HG02798 (cell line): ENCODE measurements around the gene FBXL3.
"Not testable (repeated sequence)": the region's sequence is repeated elsewhere in the genome, so short reads cannot be mapped to it uniquely, and the experiment has no call there.

Source experiments
- ATAC-seq: cut with Tn5 transposase; IDR thresholded peaks from one replicate; pipeline ENCODE4 v1.9.1; 2021; ENCODE audit warnings: mild to moderate bottlenecking; ENCODE audit not compliant: unreplicated experiment, poor library complexity

Gene FBXL3

DNA sequence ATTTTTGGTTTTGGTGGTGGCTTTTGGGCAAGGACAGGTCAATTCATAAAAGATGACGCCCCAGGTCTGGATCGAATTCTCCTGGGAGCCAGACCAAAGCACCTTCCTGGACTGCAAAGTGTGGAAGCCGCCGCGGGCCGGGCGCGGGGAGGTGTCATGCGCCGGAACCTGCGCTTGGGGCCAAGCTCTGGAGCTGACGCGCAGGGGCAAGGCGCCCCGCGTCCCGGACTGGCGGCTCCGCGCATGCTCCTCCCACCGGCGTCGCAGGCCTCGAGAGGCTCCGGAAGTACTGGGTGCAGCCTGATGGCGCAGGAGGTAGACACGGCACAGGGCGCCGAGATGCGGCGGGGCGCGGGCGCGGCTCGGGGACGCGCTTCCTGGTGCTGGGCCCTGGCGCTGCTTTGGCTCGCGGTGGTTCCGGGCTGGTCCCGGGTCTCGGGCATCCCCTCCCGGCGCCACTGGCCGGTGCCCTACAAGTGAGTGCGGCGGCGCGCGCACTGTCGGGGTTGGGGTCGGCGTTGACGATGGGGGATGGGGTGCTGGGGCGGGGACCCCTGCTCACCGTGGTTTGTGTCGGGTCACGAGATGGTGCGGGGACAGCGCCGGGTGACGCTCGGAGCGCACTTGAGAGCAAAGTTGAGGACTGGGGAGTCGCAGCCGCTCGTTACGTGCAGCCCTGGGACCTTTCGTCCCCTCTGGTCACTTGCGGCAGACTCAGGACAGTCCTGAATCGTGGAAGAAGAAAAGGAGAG is 35.0 kb downstream of the FBXL3 start, which contains the start of gene CLN5:
Gene CLN5, plus strand, starts transcription at position 286 of the 752 bp plus-strand sequence. Its CDS starts 18 bp downstream, at position 304.
- ATAC-seq: peak; percentile 97

DNA sequence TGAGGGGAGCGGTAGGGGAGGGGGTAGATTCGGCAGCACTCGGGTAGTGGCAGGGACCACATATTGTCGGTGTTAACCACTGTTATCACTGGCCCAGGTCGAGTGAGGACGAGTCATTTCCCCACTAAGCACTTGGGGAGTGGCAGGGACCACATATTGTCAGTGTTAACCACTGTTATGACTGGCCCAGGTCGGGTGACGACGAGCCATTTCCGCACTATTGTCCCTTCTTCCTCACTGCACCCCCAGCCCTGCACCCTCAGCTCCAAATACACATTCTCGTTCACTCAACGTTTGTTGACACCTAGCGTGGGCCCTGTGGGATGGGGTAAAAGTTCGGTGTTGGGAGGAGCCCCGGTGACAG is 35.5 kb downstream of the FBXL3 start:
- ATAC-seq: peak; percentile 52

DNA sequence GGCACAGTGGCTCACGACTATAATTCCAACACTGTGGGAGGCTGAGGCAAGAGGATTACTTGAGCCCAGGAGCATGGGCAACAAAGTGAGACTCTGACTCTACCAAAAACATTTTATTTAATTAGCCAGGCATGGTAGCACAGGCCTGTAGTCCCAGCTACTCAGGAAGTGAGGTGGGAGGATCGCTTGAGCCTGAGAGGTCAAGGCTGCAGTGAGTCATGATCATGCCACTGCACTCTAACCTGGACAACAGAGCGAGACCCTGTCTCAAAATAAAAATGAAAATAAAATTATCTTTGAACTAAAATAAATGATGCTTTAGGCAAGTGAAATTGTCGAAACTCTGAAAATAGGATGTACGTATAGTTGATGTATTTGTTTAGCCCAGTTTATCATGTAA is 43.3 kb downstream of the FBXL3 start:
- ATAC-seq: no peak

DNA sequence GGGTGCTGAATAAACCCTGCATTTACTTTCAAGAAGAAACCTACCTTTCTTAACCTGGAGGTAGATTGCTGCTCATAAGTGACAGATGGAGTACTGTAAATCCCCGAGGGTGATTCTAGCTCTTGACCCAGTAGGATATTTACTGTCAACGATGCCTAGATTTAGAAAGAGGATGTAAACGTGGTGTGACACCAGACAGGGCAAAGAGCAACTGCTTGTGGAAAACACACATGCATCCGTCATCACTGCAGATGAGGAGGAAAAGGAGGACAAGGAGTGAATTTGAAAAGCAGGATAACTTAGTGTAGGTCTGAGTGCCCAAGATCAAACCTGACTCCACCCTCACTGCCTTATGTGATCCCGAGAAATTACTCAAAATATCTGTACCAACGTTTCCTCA is 44.9 kb downstream of the FBXL3 start:
- ATAC-seq: no peak

DNA sequence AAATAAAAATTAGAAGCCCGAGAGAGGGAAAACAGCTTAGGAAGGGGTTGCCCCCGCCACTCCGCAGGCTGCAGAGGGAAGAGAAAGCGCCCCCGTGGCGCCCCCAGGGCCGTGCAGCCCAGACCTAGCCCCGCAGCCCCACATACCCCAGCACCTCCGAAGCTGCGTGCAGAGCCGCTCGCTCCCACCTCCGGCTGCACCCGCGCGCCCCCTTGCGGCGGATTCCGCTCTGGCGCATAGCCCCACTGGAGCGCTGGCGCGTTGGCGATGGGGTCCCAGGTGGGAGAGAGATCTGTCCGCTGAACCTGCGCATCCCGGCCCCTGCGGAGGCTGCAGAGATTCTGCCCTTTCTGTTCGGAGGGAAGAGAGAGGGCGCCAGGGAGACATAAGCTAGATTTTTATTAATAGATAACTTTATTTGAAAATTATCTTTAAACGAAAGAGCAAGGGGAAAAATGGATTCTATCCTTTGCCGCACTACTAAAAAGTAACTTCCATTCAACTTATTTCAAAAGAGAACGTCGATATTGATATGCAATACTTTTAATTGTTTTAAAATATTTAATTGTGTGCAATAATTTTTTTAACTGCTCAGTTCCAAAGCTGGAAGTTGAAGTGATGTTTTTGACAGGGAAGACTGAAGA is 46.8 kb downstream of the FBXL3 start:
- peak; percentile 100 for ATAC-seq

DNA sequence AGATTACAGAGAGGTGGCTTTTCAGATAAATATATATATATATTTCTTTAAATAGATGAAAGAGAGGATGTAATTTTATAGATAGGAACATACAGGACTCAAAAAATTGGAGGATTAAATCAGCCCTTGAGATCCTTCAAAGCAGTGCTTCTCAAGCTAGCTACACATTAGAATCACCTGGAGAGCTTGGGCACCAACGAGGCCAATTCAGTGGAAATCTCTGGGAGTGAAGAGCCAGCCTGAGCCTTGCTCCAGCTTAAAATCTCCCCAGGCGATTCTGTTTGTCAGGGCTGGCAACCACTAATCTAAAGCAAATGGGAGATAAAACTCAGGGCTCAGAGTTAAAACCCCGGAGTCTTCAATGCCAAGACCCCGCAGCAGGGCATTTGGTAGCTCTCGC is 50.0 kb downstream of the FBXL3 start:
- ATAC-seq: no peak

DNA sequence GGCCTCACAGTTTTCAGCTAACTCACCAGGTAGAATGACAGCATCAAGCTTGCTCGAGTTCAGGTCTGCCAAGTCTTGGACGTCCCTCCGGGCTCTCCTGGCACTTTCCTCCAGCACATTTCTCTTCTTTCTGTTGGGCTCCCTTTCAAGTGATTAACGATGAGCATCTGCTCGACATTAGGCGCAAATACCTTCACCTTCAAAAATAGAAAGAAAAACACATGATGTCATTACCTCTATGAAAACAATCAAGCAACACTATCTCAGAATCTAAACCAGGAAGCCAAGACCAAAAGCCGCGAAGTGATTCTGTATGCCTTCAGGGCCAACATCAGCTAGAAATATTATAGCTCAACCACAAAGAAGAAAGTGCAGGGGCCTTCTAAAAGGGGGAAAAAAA is 50.5 kb downstream of the FBXL3 start:
- ATAC-seq: no peak

DNA sequence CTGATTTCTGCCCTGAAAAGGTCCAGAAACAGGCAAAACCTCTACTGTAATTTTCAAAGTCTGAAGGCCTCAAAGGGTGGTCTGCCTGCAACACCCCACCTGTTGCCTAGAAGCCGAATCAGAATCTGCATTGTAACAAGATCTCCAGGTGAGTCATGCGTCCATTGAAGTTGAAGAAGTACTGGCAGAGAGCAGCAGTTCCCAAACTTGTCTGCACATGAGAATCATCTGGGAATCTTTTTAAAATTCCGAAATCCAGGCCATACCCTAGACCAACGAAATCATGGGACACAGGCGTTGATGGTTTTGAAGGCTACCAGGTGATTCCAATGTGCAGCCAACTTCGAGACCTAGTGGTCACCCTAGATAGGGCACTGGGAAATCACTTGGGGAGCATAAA is 51.1 kb downstream of the FBXL3 start:
- no peak for ATAC-seq

DNA sequence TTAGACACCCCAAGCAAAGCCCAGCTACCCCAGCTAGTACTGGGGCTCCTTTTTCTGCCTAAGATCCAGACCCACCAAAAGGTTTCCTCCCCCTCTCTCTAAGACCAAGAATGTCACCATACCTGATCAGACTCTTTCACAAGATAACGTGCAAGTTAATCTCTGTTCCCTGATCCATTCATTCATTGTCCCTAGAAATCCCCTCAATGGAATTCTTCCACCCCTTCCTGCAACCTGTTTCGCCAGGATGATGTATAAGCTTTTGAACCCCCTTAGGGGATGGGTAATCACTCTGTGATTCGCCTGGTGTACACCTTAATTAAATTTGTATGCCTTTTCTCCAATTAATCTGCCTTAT is 52.4 kb downstream of the FBXL3 start:
- ATAC-seq: no peak

DNA sequence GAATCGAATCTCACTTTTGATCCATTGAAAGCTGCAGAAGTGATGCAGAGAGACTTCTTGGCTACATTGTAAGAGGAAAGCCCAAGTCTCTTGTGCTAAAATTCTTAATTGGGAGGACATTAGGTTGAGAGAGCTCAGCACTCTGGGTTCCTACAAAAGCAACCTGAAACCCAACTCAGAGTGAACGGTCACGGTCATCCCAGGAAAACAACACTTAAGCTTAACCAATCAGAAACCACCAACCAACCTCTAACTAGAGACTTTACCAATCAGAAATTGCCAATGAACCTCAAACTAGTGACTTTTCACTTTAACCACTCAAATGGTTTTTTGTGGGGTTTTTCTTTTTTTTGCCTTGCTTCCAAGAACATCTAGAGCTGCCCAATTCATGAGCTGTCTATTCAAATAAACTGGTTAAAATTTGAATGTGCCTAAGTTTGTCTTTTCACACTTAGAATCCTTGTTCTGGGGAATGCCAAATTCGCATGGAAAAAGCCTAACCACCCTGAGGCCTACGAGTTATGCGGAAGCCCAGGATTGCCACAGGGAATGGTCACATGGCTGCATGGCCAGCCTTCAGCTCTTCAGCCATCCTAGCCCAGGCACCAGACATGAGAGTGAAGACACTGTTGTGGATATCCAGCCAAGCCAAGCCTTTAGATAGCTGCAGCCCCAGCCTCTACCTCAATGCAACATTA is 52.9 kb downstream of the FBXL3 start:
- no peak for ATAC-seq

DNA sequence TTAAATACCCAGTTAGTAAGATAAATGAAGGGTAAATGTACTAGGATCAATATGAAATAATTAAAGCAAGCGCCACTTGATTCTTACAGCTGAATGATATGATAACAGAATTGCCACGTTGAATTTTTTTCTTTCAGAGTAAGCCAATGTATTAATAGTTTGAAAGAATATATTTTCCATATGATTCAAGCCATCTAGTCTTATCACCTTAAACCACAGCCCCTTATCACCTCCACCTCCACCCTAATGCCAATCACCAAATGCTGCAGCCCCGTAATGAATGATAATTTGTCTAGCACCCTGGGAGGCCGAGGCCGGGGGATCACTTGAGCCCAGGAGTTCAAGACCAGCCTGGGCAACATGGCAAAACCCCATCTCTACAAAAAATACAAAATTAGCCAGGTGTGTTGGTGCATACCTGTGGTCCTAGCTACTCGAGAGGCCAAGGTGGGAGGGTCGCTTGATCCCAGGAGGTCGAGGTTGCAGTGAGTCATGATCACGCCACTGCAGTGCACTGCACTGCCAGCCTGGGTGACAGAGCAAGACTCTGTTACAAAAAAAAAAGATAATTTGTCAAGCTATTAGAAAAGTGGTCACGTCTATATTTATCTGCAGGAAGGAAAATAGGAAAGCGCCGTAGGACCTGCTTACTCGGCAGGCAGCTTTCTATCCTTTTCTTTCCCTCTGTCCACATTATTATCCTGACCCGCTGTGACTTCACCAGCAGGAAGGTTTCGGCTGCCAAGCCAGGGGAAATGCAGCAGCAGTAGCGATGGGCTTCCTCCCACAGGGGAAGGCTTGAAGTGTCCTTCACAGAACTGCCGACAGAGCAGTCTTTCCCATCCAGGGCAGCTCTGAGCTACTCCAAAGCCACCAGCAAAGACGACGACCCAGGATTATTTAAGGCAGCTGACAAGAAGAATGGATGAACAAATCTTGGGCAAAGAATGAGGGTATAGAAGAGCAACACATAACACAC is 54.8 kb downstream of the FBXL3 start:
- no peak for ATAC-seq

DNA sequence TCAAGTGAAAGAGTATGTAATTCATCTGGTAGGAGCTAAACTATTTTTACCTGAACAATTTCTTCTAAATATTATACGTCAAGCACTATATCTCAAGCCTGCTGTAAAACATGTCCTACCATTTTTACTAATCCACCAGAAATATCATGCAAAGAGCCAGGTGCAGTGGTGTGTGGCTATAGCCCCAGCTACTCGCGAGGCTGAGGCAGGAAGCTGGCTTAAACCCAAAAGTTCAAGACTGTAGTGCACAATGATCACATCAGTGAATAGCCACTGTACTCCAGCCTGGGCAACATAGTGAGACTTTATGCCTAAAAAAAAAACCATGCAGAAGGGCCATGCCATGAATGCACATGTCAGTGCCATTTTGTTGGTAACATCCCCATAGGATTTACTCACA is 55.7 kb downstream of the FBXL3 start:
- ATAC-seq: no peak

DNA sequence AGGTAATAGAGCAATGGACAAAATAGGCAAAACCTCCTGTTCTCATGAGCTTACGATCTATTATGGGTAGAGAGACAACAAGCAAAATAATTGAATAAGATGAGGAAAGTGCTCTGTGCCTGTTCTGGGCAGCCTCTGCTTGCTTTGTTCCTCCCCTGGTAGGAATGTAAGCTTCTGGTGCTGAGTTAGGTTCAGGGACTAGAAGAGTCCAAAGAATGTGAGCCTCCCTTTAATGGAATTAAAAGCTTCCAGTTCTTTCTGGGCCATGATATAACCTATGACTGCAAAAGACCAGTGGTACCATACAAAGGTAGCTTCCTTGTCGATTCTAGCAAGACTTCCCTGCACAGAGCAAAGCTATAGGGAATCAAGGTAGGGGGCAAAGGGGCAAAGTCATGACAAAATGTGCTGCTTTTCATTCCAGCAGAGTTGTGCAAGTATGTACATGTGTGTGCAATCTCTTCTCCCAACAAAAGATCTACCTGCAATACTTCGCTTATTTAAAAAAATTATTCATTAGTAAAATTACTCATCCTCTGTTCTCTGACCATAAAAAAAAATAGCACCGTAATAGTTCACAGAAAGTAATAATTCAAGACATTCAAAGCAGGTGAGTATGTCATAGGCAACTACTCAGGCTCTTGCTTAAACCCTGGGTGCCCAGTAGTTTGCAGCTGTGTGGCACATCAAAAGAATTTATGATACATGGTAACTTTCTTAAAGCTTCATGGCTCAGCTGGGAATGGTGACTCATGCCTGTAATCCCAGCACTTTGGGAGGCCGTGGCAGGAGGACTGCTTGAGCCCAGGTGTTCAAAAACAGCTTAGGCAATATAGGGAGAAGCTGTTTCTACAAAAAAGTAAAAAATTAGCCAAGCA is 57.2 kb downstream of the FBXL3 start:
- no peak for ATAC-seq

DNA sequence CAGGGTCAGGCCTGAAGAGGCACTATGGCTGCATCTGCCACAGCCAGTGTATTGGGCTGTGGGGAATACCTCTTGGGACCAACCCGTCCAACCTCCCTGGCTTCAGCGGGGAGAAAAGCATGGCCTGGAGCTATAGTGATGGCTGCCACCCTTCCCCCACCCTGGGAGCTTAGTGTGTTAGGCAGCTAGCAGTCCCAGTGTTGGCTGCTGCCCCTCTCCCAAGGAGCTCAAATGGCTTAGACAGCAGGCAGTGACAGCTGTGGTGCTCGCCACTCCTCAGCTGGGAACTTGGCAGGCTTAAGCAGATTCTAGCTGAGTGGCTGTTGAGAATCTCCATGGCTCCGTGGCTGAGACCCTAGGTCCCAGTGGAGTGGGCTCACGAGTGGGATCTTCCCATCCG is 58.9 kb downstream of the FBXL3 start:
- ATAC-seq: no peak

DNA sequence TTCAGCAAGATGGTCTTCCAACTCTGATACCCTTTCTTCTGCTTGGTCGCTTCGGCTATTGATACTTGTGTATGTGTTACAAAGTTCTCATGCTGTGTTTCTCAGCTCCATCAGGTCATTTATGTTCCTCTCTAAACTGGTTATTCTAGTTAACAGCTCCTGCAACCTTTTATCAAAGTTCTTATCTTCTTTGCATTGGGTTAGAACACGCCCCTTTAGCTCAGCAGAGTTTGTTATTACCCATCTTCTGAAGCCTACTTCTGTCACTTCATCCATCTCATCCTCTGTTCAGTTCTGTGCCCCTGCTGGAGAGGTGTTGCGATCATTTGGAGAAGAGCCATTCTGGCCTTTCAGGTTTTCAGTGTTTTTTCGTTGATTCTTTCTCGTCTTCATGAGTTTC is 59.9 kb downstream of the FBXL3 start:
- ATAC-seq: no peak

DNA sequence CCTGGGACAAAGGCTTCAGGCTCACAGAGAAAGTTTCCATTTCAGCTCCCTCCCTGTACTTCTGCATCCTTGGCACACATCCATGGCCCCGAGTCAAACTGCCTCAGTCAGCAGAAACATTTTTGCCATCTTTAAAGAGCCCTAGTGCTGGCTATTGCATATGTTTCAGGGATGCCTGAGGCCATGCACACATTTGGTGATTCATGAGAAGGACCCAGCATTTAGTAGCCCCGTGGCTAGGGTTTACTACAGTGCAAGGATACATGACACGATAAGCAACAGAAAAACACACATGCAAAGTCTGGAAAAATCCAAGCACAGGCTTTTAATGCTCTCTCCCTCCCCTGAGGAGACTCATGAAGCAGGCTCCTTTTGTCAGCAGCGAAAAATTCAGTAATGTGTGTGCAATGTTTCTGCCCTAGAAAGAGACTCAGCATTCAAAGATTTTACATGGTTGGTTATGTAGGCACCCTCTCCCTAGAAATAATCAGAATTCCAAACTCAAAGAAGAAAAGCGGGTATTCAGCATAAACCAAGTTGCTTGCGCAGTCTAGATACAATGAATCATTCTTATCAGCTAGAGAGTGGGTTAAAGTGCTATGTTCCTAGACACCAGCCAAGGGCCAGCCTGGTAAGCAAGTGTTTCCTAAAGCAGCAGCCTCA is 61.1 kb downstream of the FBXL3 start:
- no peak for ATAC-seq

DNA sequence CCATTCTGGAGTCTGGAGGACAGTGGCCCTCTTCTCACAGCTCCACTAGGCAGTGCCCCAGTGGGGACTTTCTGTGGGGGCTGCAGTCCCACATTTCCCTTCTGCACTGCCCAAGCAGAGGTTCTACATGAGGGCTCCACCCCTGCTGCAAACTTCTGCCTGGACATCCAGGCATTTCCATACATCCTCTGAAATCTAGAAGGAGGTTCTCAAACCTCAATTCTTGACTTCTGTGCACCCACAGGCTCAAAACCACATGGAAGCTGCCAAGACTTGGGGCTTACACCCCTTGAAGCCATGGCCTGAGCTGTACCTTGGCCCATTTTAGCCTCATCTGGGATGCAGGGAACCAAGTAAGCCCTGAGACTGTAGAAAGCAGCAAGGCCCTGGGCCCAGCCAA is 67.2 kb downstream of the FBXL3 start:
- not testable (repeated sequence) for ATAC-seq

DNA sequence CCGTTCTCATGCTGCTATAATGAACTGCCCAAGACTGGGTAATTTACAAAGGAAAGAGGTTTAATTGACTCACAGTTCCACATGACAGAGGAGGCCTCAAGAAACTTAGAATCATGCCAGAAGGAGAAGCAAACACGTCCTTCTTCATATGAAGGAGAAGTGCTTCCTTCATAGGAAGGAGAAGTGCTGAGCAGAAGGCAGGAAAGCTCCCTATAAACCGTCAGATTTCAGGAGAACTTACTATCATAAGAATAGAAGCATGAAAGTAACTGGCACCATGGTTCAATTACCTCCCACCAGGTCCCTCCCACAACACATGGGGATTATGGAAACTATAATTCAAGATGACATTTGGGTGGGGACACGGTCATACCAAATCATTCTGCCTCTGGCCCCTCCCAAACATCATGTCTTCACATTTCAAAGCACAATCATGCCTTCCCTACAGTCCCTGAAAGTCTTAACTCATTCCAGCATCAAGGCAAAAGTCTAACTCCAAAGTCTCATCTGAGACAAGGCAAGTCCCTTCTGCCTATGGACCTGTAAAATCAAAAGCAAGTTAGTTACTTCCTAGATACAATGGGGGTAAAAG is 68.0 kb downstream of the FBXL3 start:
- no peak for ATAC-seq

DNA sequence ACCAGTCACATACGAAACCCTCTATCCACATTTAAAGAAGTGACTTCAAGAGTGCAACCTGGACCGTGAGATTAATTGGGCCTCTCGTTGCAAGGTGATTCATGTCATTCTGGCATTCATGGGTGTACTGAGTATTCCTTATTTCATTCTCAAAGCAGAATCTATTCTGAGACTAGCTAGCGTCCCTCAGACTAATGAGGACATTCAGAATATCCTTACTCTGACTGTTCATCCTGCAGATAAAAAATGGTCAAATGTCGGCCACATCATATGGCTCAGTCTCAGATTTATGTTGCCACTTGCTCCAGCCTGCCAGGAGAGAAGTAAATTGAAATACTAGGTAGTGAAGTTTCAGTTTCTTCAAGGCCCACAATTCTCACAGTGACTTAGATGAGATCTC is 71.3 kb downstream of the FBXL3 start:
- no peak for ATAC-seq
